Endodermal cell (in vitro differentiated cells): ENCODE measurements around the gene PDE3A. TPM values are rescaled to one million over a fixed set of nuclear protein-coding genes. Genes with fewer than 3 reads are reported as not detected.

Experiments used
- DNase-seq: peaks from one replicate; pipeline ENCODE4 v3.0.0-alpha.2; 2017
- H3K27ac ChIP-seq: 2 replicates; pipeline ENCODE4 v1.5.1; 2013; ENCODE audit warnings: mild to moderate bottlenecking, low read depth, low read length, moderate library complexity
- H3K27me3 ChIP-seq: 2 replicates; pipeline ENCODE4 v1.6.1; 2013; ENCODE audit warnings: mild to moderate bottlenecking, low read length, moderate library complexity; ENCODE audit not compliant: insufficient read depth, control insufficient read depth, poor library complexity, severe bottlenecking
- H3K36me3 ChIP-seq: 2 replicates; pipeline ENCODE4 v1.7.0; 2013; ENCODE audit warnings: mild to moderate bottlenecking, low read length, moderate library complexity; ENCODE audit not compliant: control insufficient read depth, insufficient read depth
- H3K4me1 ChIP-seq: one replicate; pipeline ENCODE4 v1.7.0; 2013; ENCODE audit warnings: low read length; ENCODE audit not compliant: control insufficient read depth, insufficient read depth
- H3K4me3 ChIP-seq: 2 replicates; pipeline ENCODE4 v1.5.1; 2013; ENCODE audit warnings: mild to moderate bottlenecking, low read length, moderate library complexity
- H3K9ac ChIP-seq: 2 replicates; pipeline ENCODE4 v1.6.1; 2013; ENCODE audit warnings: mild to moderate bottlenecking, low read length, moderate library complexity; ENCODE audit not compliant: poor library complexity, severe bottlenecking; ENCODE audit errors: extremely low read depth
- H3K9me3 ChIP-seq: 2 replicates; pipeline ENCODE4 v1.6.1; 2013; ENCODE audit warnings: mild to moderate bottlenecking, low read length, moderate library complexity; ENCODE audit not compliant: control insufficient read depth
- H3K27ac Mint-ChIP-seq: 2 replicates; pipeline ENCODE4 v1.8.0; 2020; ENCODE audit warnings: mixed read lengths
- H3K27me3 Mint-ChIP-seq: 2 replicates; pipeline ENCODE4 v1.8.0; 2021; ENCODE audit warnings: mild to moderate bottlenecking, mixed read lengths; ENCODE audit not compliant: insufficient read depth
- H3K36me3 Mint-ChIP-seq: 2 replicates; pipeline ENCODE4 v1.8.0; 2020; ENCODE audit warnings: low read depth, mixed read lengths
- H3K4me1 Mint-ChIP-seq: 2 replicates; pipeline ENCODE4 v1.8.0; 2020; ENCODE audit warnings: mixed read lengths
- H3K4me3 Mint-ChIP-seq: 2 replicates; pipeline ENCODE4 v1.8.0; 2020; ENCODE audit warnings: mild to moderate bottlenecking, moderate library complexity, mixed read lengths
- H3K9me3 Mint-ChIP-seq: 2 replicates; pipeline ENCODE4 v1.8.0; 2020; ENCODE audit warnings: mild to moderate bottlenecking, mixed read lengths
- CTCF ChIP-seq: fragments of 200-600 bp; sonication (generic); conservative IDR thresholded peaks from 2 replicates; pipeline ENCODE4 v1.5.0; 2021; ENCODE audit warnings: antibody characterized with exemption, mild to moderate bottlenecking
- WGBS, 2 experiments: methylation state at CpG; one replicate each; pipeline versions ENCODE4 v1.1.5 to v1.1.7; 2013; ENCODE audit warnings: missing lambda C conversion rate in 2 of 2, mixed read lengths in 1 of 2; ENCODE audit not compliant: insufficient coverage in 1 of 2, insufficient read length in 1 of 2; 5-methylcytosine and 5-hydroxymethylcytosine counted together
- total RNA-seq, 2 donors: library from RNA; stranded (reverse); fragmentation: NEBNext Ultra II Directional in 1 of 2; extraction: Animal tissue kit (Norgen Biotek cat#: 25700) in 1 of 2; gene quantifications; 2 replicates in 1 of 2; 3 replicates in 1 of 2; pipeline ENCODE4 v1.2.1, GENCODE V29; 2021

Gene PDE3A
- total RNA-seq, 2 donors from 2014 or later = 0.62 to 1.8 TPM

GRCh38 chr12:20364501-20364900 lies 3.8 kb upstream of the PDE3A start:
- WGBS, 2 experiments = 92 to 96% methylated on average over 3 to 4 of the region's 4 CpGs
- H3K4me1 ChIP-seq = no peaks in the 10 kb centered on the region
- Mint-ChIP-seq H3K4me1 (peaks cover 3% of the 10 kb centered on the region), H3K27me3 (peaks cover 26% of the 10 kb centered on the region), H3K9me3 (no peaks in the 10 kb centered on the region), H3K4me3 (no peak overlapping the region), H3K27ac (no peak overlapping the region), H3K36me3 (no peaks in the 10 kb centered on the region)
- no peak for TF ChIP-seq CTCF
- DNase-seq = no peak
- peaks cover 29% of the 10 kb centered on the region for H3K27me3 ChIP-seq
- H3K36me3 ChIP-seq = no peaks in the 10 kb centered on the region
- no peak overlapping the region for H3K9ac ChIP-seq
- no peak overlapping the region for H3K27ac ChIP-seq
- no peaks in the 10 kb centered on the region for H3K9me3 ChIP-seq
- H3K4me3 ChIP-seq = no peak overlapping the region

- Histone ChIP-seq H3K36me3 (no peaks in the 10 kb centered on the region), H3K27ac (no peak overlapping the region), H3K9me3 (no peaks in the 10 kb centered on the region), H3K9ac (no peak overlapping the region), H3K27me3 (peaks cover 52% of the 10 kb centered on the region), H3K4me3 (no peak overlapping the region), H3K4me1 (no peaks in the 10 kb centered on the region)
- no peak for DNase-seq
- Mint-ChIP-seq H3K4me3 (no peak overlapping the region), H3K4me1 (peaks cover 7% of the 10 kb centered on the region), H3K27me3 (peaks cover 49% of the 10 kb centered on the region), H3K36me3 (no peaks in the 10 kb centered on the region), H3K9me3 (no peaks in the 10 kb centered on the region), H3K27ac (no peak overlapping the region)
- 93% methylated on average over 2 of the region's 2 CpGs; no CpG with 5 or more reads in 1 of the 2 experiments for WGBS, 2 experiments
- no peak for TF ChIP-seq CTCF
These were observed 1.4 kb upstream of the PDE3A start for GRCh38 chr12:20366776-20367409.

- no peak for DNase-seq
- Mint-ChIP-seq H3K9me3 (no peaks in the 10 kb centered on the region), H3K27me3 (peaks cover 53% of the 10 kb centered on the region), H3K27ac (no peak overlapping the region), H3K4me3 (peak overlapping the region; percentile 69), H3K36me3 (no peaks in the 10 kb centered on the region), H3K4me1 (peaks cover 7% of the 10 kb centered on the region)
- Histone ChIP-seq H3K9me3 (no peaks in the 10 kb centered on the region), H3K4me1 (no peaks in the 10 kb centered on the region), H3K27ac (no peak overlapping the region), H3K9ac (no peak overlapping the region), H3K36me3 (no peaks in the 10 kb centered on the region), H3K4me3 (peak overlapping the region; percentile 91), H3K27me3 (peaks cover 55% of the 10 kb centered on the region)
- no peak for TF ChIP-seq CTCF
- 36 to 43% methylated on average over 2 to 3 of the region's 3 CpGs for WGBS, 2 experiments
These were observed 689 bp upstream of the PDE3A start for GRCh38 chr12:20367583-20368113.
